NCI-H187 treated with DMSO at 0.1 percent for 48 hours (cell line): Measurements from ENCODE around the gene BTRC.

ENCODE experiments used
- DNase-seq: peaks from one replicate; lab custom pipeline; 2025; lab: John Stamatoyannopoulos, UW

Gene BTRC

DNA sequence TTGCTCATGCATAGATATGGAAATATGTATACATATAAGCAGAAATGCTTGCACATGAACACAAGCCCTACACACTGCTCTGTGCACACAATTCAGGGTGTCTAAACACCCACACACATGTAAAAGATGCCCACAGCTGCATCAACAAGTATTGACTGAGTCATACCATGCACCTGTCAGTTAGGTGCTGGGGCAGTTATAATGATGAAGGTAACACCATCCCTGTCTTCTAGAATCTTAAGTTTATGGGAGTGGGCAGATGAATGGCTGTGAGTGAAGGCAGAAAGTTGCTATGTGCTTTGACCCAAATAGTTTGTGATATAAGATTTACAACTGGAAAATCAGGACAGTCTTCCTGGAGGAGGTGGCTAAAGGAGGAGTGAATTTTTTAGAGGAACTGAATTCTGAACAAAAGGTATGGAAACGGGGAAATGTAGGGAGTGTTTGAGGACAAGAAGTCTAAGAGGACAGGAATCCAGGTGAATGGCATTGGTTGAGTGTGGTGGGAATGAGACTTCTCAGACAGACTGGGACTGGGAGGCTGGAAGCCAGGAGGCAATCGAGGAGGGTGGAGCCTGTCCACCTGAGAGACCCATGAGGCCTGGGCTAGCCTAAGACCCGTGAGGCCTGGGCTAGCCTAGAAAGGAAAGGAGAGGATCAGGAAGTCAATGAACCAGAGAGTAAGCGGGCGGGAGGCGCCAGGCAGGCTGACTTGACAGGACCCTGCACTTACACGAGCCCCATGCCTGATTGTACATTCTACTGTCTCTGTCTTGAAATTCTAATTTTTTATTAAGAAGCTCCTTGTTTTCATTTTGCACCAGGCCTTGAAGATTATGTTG, 213.4 kb downstream of the BTRC start:
- DNase-seq, result no peak

DNA sequence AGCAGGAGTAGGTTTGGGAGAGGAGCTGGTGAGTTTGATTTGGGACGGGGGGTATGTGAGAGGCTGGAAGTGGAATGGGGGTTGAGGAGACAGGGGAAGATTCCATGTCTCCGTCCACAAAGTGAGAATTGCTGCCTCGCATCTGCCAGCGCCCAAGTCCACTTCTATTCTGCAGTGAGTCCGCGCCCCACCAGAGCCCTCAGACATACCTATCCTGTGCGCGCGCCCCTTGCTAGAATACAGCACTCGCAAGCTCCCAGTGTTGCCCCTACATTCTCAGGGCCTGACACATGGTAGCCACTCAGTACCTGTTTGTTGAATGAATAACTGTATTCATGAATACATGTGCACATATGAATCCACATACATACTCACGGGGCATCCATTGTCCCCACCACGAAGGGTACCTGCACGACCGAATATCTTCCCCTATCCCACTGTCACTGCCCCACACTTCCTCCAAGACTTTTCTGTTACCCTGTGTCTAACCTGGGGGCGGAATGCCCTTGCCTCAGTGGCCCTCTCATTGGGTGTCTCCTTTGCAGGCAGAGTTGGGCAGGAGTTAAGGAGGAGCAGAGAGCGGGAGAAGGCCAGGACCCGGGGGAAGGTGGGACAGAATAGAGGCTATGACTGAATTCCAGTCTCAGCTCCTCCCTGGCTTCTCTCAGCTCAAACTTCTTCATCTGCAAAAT, 214.2 kb downstream of the BTRC start:
- no peak for DNase-seq

DNA sequence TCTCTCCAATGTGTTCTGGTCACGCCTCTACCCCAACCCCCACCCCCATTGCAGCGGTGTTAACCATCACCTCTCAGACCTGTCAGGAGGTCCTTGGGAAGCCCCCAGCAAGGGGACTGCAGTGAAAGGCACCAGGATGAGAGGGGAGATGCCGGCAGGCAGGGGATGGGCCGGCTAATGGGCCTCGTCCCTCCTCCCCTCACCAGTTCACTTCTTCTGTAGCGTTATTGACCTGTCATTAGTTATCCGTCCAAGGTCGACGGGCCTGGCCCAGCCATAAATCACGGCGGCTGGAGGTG, 215.3 kb downstream of the BTRC start:
- DNase-seq, result no peak

DNA sequence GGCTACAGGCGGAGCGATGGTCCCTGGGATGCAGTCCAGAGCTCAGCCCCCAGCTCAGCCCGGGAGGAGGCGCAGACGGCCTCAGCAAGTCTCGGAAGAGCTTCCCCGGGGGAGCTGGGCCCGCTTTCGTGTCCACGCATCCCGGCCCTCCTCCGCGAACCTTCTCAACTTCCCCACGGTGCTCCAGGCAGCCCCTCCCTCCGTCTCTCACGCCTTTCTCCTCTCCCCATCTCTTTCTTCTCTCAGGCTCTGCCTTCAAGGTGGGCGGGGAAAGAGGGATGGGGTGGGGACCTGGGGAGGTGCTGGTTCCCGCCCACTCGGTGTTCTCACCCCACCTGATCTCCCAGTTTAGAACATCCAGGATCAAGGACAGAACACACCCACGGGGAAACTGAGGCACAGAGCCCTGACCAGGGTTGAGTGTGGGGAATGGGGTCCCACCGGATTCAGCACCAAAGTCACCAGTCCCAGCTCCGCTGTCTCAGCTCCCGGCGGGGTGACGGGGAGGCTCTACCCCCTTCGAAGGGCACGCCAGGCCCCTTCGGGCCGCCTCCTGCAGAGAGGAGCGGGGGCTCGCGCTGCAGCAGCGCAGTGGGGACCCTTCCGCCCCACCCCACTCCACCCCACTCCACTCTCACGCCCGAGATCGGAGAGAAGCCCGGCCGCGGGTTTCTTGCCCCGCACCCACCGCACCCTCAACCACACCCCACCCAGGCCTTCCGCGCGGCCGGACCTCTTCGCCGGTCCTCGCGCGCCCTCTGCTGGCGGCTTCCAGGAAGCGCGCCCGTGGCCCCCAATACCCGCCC, 215.9 kb downstream of the BTRC start:
- DNase-seq, result no peak

DNA sequence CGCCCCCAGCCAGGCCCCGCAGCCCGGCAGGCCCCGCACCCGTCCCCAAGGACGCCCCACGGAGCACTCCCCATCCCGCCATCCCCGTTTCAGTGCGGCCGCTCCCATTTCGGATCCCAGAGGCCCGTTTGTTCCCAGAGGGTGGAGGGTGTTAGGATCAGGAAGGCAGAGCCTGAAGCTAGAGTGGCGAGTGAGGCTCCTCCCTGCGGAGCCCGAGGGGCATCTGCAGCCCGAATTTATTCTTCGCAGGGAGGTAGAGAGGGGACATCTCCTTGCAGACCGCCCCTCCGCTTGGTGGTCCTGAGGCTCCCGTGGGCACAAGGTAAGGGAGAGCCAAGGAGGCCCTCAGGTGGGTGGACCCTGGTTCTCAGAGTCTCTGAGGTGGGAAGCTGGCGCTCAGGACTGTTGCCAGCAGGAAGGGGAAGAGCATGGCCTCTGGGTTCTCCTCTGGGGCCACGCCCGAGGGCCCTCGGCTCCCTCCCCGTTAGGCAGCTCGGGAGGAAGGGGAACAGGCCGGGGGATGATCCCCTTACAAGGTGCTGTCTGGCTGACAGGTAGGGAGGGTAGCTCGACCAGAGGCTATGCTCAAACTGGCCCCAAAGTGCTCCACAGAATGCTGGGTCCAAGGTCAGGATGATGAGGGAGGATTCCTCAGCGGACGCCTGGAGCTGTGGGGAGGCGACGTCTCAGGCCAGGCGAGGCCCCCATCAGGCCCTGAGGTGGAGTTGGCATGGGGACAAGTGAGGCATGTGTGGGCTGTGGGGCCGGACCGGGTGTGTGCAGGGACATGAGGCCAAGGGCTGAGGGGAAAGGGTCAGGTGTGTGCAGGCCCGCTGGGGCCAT, 216.7 kb downstream of the BTRC start:
- DNase-seq, result no peak

DNA sequence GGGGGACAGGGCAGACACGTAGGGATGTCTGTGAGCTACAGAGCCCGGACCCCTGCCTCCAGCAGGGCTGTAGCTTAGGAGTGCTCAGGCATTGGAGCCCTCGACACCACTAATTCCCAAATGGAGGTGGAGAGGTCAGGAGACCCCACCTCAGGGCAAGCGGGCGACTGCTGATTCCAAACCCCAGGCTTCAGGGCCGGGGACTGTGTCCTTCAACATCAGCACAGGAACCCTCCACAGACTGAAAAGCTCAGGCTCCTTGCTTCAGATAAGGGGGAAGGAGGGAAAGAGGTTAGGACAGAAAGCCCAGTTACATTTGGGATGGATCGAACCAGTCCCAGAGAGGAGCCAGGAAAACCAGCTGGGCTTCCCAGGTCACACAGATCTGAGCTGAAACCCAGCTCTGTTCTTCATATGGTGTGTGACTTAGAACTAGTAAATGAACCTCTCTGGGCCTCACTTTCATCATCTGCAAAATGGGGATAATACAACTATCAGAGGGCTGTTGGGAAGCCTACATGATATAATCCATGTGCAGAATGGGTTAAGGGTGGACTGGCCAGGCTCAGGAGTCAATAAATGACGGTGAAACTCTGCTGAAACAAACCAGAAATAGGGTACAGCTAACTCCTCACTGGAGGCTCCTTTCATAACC, 217.4 kb downstream of the BTRC start:
- DNase-seq, result no peak

DNA sequence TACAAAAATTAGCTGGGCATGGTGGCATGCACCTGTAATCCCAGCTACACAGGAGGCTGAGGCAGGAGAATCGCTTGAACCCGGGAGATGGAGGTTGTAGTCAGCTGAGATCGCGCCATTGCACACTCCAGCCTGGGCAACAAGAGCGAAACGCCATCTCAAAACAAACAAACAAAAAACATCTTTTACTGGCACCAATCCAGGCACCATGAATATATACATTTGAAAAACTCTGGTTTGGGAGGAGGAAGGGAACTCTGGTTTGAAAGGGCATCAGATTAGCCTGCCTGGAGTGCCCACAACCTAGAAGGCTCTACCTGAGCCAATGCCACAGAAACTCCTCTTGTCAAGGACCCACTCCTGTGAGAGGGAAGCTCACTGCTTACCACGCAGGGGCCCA, 218.2 kb downstream of the BTRC start:
- no peak for DNase-seq

DNA sequence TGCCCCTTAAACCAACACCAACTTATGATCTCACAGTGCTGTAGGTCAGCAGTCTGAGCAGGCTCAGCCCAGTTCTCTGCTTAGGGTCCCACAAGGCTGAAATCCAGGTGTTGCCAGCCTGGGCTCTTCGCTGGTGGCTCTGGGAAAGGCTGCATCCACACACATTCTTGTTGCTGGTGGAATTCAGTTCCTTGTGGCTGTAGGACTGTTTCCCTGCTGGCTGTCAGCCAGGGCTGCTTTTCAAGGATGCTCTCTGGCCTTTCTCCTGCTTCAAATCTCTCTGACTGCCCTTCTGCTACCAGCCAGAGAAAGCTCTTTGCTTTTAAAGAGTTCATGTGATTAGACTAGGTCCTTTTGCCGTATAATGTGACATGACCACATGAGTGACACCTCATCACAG, 218.8 kb downstream of the BTRC start:
- DNase-seq, result no peak

DNA sequence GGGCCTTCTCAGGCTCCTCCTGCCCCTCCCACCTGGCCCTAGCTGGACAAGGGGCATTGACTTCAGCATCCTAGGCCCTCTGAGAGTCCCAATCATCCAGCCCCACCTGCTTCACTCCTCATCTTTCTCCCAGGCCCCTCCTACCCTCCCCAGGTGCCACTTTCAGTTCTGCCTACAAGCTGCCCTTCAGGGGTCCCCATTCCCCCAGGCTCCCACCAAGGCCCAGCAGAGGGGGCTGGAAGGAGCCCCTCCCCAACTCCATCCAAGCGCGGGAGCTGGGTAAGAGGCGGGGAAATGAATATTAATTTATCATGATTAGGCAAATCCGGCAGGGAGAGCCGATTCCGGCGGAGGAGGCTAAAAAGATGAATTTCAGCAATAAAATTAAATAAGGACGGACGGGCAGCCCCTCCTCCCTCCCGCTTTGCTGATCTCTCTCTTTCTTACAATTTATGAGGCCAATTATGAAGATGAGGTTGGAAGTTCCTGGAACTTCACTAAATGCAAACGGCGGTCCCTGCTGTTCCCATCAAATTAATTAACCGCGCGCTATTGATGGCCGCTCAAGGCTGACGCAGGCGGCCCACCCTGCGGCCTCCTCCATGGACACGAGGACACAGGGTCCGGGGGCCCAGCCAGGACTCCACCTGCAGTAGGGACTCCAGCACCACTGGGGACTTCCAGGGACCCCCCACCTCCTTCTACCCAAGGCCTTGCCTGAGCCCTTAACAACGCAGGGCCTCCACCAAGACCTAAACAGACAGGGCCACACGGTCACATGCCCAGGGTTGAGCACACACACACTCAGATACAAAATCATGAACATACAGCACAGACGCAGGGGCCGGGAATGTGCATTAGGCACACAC, 220.2 kb downstream of the BTRC start:
- no peak for DNase-seq

DNA sequence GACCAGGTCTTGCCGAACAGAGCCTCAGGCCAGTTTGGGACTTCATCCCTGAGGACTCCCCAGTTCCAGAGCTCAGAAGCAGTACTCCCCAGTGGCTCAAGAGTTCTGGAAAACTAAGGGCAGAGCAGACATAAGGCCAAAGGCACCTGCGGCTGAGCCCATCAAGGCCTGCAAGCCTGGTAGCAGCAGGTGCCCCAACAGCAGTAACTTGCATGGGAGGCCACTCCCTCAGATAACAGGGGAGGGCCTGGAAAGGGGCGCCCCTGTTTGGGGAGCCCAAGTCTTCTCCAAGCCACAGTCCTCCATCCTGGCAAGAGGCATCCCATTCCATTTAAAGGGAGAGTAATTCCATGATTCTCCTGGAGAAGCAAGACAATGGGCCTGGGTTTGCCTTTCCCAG, 221.1 kb downstream of the BTRC start:
- no peak for DNase-seq

DNA sequence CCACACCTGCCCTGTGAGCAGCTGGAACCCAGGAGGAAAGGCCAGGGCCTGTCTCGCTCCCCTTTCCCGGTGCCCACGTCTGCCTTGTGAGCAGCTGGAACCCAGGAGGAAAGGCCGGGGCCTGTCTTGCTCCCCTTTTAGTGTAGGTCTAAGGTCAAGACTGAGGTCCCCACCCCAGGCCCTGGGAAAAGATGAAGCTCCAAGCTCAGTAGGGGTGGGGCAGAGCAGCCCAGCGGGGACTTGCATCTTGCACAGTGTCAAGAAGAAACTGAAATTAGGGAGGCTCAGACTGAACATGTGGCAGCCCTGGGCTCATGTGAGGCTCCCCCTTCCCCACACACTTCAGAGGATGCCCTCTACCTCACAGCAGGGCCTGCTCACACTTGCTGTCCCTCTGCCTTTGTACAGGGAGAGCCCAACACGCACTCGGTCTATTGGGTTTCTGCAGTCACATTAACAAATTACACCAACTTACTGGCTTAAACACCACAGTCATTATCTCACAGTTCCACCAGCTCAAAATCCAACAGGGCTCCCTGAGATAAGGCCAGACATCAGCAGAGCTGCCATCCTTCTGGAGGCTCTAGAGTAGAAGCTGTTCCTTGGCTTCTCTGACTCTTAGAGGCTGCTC, 221.7 kb downstream of the BTRC start:
- DNase-seq, result no peak

DNA sequence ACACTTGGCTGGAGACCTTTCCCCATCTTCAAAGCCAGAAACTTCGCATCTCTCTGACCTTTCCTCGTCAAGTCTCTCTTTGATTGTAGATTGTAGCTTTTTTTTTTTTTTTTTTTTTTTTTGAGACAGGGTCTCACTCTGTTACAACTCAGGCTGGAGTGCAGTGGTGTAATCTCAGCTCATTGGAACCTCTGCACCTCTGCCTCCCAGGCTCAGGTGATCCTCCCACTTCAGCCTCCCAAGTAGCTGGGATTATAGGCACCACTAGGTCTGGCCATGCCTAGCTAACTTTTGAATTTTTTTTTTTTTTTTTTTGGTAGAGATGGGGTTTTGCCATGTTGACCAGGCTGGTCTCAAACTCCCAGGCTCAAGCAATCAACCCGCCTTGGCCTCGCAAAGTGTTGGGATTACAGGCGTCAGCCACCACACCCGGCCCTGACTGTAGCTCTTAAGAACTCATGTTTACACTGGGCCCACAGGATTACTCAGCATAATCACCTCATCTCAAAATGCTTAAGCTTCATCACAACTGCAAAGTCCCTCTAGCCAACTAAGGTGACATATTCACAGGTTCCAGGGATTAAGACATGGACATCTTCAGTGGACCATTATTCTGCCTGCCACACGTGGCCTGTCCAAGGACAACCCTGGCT, 222.4 kb downstream of the BTRC start:
- DNase-seq, result no peak

DNA sequence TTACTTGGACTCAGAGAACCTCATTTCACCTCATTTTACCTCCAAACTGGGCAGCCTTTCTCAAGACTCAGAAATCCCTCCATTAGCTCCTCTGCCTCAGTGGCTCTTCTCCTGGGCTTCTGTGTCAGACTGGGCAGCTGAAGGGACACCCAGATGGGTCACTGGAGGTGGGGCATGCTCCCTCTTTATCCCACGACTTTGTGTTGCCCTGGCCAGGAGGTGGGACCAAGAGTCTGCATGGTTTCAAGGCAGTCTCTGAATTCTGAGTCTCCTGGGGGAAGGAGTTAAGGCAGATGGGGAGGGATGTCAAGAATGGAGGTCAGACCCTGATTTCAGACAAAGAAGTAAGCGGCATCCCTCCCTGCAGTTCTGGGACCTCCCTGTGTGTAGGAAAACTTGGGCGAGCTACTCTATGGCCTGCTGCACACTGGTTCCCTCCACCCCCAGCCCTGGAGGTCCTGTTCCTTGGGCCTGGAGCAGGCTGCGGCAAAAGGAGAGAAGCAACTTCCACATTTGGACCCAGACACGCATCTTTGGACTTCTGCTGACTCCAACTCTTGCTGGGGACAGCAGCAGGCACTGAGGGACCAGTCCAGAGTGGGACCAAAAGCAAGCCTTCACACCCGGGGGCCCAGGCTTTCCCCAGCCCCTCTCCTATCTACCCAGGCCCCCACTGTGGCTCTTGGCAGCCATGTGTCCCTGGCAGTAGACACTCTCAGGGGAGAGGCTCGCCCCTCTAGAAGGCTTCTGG, 223.3 kb downstream of the BTRC start:
- DNase-seq, result no peak

DNA sequence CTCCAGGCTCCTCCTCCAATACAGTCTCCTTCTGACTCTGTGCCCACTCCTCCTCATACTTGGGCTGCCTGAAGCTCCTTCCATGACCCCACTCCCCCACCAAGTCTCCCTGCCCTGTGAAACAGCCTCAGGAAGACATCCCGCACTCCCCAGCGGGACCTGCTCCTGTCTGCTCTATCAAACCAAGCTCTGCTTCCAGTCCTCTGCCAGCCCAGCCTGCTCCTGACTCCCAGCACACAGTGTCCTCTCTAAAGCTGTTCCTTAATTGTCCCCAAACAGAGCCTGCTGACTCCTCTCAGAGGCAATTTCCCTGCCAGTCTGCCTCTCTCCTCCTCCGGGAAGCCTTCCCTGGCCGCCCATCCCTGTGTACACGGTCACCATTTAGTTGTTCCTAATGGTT, 224.2 kb downstream of the BTRC start:
- no peak for DNase-seq

DNA sequence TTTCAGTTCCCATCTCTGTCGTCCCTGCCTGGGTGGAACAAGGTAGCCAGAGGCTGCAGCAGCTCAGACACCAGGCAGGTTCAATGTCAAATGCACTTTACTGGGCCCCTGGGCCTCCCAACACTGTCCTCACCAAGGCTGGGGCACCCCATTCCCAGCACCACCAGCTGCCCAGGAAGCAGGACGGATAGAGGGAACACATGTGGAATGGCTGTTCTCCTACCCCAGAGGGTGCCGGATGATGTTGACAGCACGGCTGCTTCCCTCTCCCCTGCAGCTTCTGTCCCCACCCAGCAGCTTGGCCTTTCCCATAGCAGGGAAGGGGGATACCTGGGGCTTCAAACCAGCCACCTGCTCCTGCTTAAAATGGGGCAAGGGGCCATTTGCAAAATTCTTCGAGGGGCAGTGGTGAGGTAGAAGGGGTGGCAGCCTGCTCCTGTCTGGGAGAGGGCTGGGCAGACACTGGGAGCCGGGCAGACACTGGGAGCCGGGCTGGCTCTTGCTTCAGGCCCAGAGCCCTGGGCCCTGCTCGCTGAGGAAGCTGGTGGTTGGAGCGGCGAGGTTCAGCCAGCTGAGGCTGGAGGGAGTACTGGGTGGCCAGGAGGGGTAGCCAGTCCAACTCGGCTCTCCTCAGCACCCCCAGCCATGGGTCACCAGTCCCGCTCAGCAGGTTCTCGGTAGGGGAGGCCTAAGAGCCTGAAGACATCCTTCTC, 225.0 kb downstream of the BTRC start:
- DNase-seq, result no peak

DNA sequence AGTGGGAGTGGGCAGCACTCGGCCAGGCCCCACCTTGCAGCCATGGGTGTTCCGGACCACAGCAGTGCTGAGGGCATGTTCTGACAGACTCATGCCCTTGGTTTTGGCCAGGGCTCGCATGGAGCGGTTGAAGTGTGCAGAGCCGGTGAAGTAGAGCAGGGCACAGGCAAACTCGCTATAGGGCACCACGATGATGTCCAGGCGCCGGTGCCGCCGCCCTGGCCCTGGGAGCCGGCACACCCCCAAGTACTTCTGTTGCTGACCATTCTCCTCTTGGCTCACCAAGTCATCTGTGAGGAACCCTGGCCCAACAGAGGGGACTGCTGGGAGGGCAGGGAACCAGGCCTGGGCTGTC, 225.5 kb downstream of the BTRC start:
- DNase-seq, result no peak

DNA sequence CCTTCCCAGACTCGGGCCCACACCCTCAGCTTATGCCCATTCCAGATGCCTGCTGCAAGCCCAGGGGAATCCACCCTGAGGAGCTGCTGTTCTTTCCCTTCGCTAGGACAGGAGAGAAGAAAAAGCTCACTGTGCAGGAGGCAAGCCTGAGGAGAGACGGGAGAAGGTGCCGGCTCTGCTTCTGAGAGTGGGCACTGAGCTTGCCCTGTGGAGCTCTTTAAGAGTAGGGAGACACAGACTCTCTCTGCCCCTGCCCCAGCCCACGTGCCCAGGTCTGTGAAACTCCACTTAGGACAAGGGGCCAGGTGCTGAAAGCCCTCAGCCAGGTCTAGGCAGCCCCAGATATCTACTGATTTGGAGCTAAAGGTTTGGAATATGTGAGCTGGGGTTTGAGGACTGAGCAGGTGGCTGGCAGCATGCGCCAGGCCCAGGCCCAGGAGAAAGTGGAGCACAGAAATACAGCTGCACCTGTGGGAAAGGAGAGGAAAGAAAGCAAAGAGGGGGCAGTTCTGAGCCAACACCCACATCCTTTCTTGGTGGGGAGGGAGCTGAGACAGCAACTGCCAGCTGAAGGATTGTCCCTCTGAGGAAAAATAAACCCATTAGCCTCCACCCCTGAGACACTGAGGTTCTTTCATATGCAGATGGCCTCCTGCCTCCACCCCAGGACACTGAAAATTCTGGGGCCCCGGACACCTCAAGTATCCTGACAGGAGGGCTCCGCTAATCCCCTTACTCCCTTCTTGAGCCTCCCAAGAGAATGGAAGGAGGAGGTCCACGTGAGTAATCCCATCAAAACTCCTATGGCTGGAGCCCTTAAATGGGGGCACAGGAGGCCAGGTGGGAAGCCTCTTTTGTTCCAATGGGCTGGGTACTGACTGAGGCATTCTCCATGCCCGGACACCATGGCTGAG, 226.8 kb downstream of the BTRC start:
- DNase-seq, result no peak
